IMR-90 (cell line): Measurements from ENCODE around the gene KCNH2. TPM values are rescaled to one million over a fixed set of nuclear protein-coding genes. Genes with fewer than 3 reads are reported as not detected.

Source experiments
- ATAC-seq: fragments of 200-7000 bp; cut with Tn5 transposase; 2 replicates; pipeline ENCODE4 v1.9.1; 2020; ENCODE audit warnings: low read depth, mild to moderate bottlenecking, moderate library complexity
- BruUV-seq: library from RNA; stranded (reverse); fragments of 400-500 nt; replicated peaks from 2 replicates; lab custom pipeline; 2021; lab: Mats Ljungman, UMichigan
- CTCF ChIA-PET: fragments of 300-600 bp; formaldehyde crosslinking; extraction: SDS; loops from one replicate; lab custom pipeline; 2021; ENCODE audit warnings: antibody characterized with exemption; lab: Yijun Ruan, JAX
- POLR2A ChIA-PET: fragments of 300-600 bp; sonication (Branson Sonifier 250); formaldehyde crosslinking; loops from one replicate; lab custom pipeline; 2022; ENCODE audit warnings: antibody characterized with exemption; ENCODE audit not compliant: unreplicated experiment; lab: Charles Lee
- DNase-seq: peaks from one replicate; pipeline ENCODE4 v3.0.0; 2013
- H2AFZ ChIP-seq: replicated peaks from 2 replicates; pipeline ENCODE3; 2013; ENCODE audit warnings: low read length, mild to moderate bottlenecking; ENCODE audit not compliant: poor library complexity
- H2AK5ac ChIP-seq: 2 replicates; pipeline ENCODE4 v1.6.1; 2013; ENCODE audit warnings: low read depth, low read length, inconsistent platforms
- H2AK9ac ChIP-seq: replicated peaks from 2 replicates; pipeline ENCODE3; 2013; ENCODE audit warnings: mild to moderate bottlenecking, low read depth, low read length, moderate library complexity; ENCODE audit not compliant: poor library complexity
- H2BK120ac ChIP-seq: 2 replicates; pipeline ENCODE4 v1.6.1; 2013; ENCODE audit warnings: low read depth, low read length, inconsistent platforms
- H2BK15ac ChIP-seq: 3 replicates; pipeline ENCODE4 v1.6.1; 2013; ENCODE audit warnings: low read depth, low read length, inconsistent platforms
- H2BK20ac ChIP-seq: 2 replicates; pipeline ENCODE4 v1.6.1; 2013; ENCODE audit warnings: low read depth, mild to moderate bottlenecking, inconsistent platforms, low read length, moderate library complexity
- H2BK5ac ChIP-seq: 2 replicates; pipeline ENCODE4 v1.6.1; 2013; ENCODE audit warnings: mild to moderate bottlenecking, low read depth, low read length, inconsistent platforms; ENCODE audit not compliant: poor library complexity, severe bottlenecking
- H3K14ac ChIP-seq: replicated peaks from 2 replicates; pipeline ENCODE4 v1.6.1; 2013; ENCODE audit warnings: low read depth, low read length, inconsistent platforms
- H3K18ac ChIP-seq: 2 replicates; pipeline ENCODE4 v1.6.1; 2013; ENCODE audit warnings: low read depth, low read length, control low read depth
- H3K23ac ChIP-seq: 2 replicates; pipeline ENCODE4 v1.6.1; 2013; ENCODE audit warnings: low read depth, low read length, inconsistent platforms
- H3K27ac ChIP-seq: 2 replicates; pipeline ENCODE4 v1.5.1; 2013; ENCODE audit warnings: mild to moderate bottlenecking, control low read depth, low read length; ENCODE audit not compliant: insufficient read depth
- H3K27me3 ChIP-seq: 2 replicates; pipeline ENCODE4 v1.6.1; 2013; ENCODE audit warnings: low read length; ENCODE audit not compliant: control insufficient read depth, insufficient read depth
- H3K36me3 ChIP-seq: 2 replicates; pipeline ENCODE4 v1.6.1; 2013; ENCODE audit warnings: low read length, mixed read lengths; ENCODE audit not compliant: control insufficient read depth, insufficient read depth
- H3K4ac ChIP-seq: 2 replicates; pipeline ENCODE4 v1.6.1; 2013; ENCODE audit warnings: low read depth, low read length, inconsistent platforms
- H3K4me1 ChIP-seq: 2 replicates; pipeline ENCODE4 v1.6.1; 2013; ENCODE audit warnings: low read length, mixed read lengths; ENCODE audit not compliant: control insufficient read depth, insufficient read depth
- H3K4me2 ChIP-seq: 2 replicates; pipeline ENCODE4 v1.6.1; 2013; ENCODE audit warnings: low read depth, mild to moderate bottlenecking, control low read depth, low read length, moderate library complexity
- H3K4me3 ChIP-seq: 2 replicates; pipeline ENCODE4 v1.5.1; 2013; ENCODE audit warnings: low read depth, mild to moderate bottlenecking, control low read depth, low read length, moderate library complexity; ENCODE audit not compliant: insufficient read depth
- H3K56ac ChIP-seq: 2 replicates; pipeline ENCODE4 v1.6.1; 2013; ENCODE audit warnings: low read length, inconsistent platforms; ENCODE audit not compliant: insufficient read depth; ENCODE audit errors: extremely low read depth
- H3K79me1 ChIP-seq, 2 experiments: 2 replicates each; pipeline ENCODE4 v1.6.1; 2013; ENCODE audit warnings: low read length in 2 of 2, inconsistent platforms in 1 of 2, low read depth in 1 of 2
- H3K9ac ChIP-seq: 2 replicates; pipeline ENCODE4 v1.6.1; 2013; ENCODE audit warnings: low read depth, low read length, control low read depth
- H3K9me1 ChIP-seq: 2 replicates; pipeline ENCODE4 v1.6.1; 2013; ENCODE audit warnings: low read length, inconsistent platforms; ENCODE audit not compliant: insufficient read depth
- H3K9me3 ChIP-seq: 2 replicates; pipeline ENCODE4 v1.6.1; 2013; ENCODE audit warnings: low read length; ENCODE audit not compliant: control insufficient read depth, insufficient read depth
- H4K20me1 ChIP-seq: 2 replicates; pipeline ENCODE4 v1.6.1; 2013; ENCODE audit warnings: low read length, inconsistent platforms; ENCODE audit not compliant: insufficient read depth
- H4K5ac ChIP-seq: 2 replicates; pipeline ENCODE4 v1.6.1; 2013; ENCODE audit warnings: mild to moderate bottlenecking, low read depth, low read length, control low read depth
- H4K8ac ChIP-seq, 2 experiments: 2 replicates each; pipeline ENCODE4 v1.6.1; 2013; ENCODE audit warnings: low read depth in 2 of 2, low read length in 2 of 2, control low read depth in 1 of 2, inconsistent platforms in 1 of 2
- H4K91ac ChIP-seq: 2 replicates; pipeline ENCODE4 v1.6.1; 2013; ENCODE audit warnings: low read depth, low read length, inconsistent platforms; ENCODE audit not compliant: insufficient read depth
- CEBPB ChIP-seq: IDR thresholded peaks from 2 replicates; pipeline ENCODE4 v1.6.1; 2012; ENCODE audit warnings: low read depth, low read length, improper control_type of control experiment
- CHD1 ChIP-seq: IDR thresholded peaks from 2 replicates; pipeline ENCODE4 v1.6.1; 2012; ENCODE audit warnings: low read depth, low read length, improper control_type of control experiment
- CTCF ChIP-seq: conservative IDR thresholded peaks from 2 replicates; pipeline ENCODE4 v1.5.1; 2012; ENCODE audit warnings: mild to moderate bottlenecking, low read depth, low read length, improper control_type of control experiment
- ELK1 ChIP-seq: fragments of 150-350 bp; IDR thresholded peaks from 2 replicates; pipeline ENCODE4 v1.6.1; 2016; ENCODE audit warnings: low read depth, mild to moderate bottlenecking, low read length, moderate library complexity, borderline replicate concordance
- FOS ChIP-seq: fragments of 150-350 bp; IDR thresholded peaks from 2 replicates; pipeline ENCODE4 v1.6.1; 2016; ENCODE audit warnings: low read depth, low read length
- MAFK ChIP-seq: IDR thresholded peaks from 2 replicates; pipeline ENCODE4 v1.6.1; 2012; ENCODE audit warnings: low read depth, low read length, improper control_type of control experiment
- MAZ ChIP-seq: IDR thresholded peaks from 2 replicates; pipeline ENCODE4 v1.6.1; 2012; ENCODE audit warnings: low read depth, mild to moderate bottlenecking, low read length, improper control_type of control experiment, moderate library complexity, borderline replicate concordance
- MXI1 ChIP-seq: IDR thresholded peaks from 2 replicates; pipeline ENCODE4 v1.6.1; 2012; ENCODE audit warnings: low read depth, mild to moderate bottlenecking, low read length, moderate library complexity, borderline replicate concordance
- NFE2L2 ChIP-seq: fragments of 150-350 bp; IDR thresholded peaks from 2 replicates; pipeline ENCODE4 v1.6.1; 2016; ENCODE audit warnings: low read depth, mild to moderate bottlenecking, low read length
- POLR2A ChIP-seq: IDR thresholded peaks from 2 replicates; pipeline ENCODE4 v1.6.1; 2012; ENCODE audit warnings: mild to moderate bottlenecking, low read depth, low read length
- RAD21 ChIP-seq: IDR thresholded peaks from 2 replicates; pipeline ENCODE4 v1.6.1; 2012; ENCODE audit warnings: low read length, improper control_type of control experiment
- RFX5 ChIP-seq: IDR thresholded peaks from 2 replicates; pipeline ENCODE4 v1.8.0; 2012; ENCODE audit warnings: low read depth, mild to moderate bottlenecking, low read length, moderate library complexity
- SMC3 ChIP-seq: fragments of 150-350 bp; IDR thresholded peaks from 2 replicates; pipeline ENCODE4 v1.6.1; 2016; ENCODE audit warnings: low read depth, mild to moderate bottlenecking, antibody characterized with exemption, low read length, moderate library complexity
- USF2 ChIP-seq: fragments of 150-350 bp; IDR thresholded peaks from 2 replicates; pipeline ENCODE4 v1.6.1; 2017; ENCODE audit warnings: mild to moderate bottlenecking, antibody characterized with exemption, low read length, low read depth
- WGBS, 2 experiments: methylation state at CpG; one replicate each; pipeline versions ENCODE4 v1.1.5 to v1.1.7; 2013; ENCODE audit warnings: missing lambda C conversion rate in 2 of 2; ENCODE audit not compliant: insufficient read length in 1 of 2; ENCODE audit errors: extremely low coverage in 2 of 2; 5-methylcytosine and 5-hydroxymethylcytosine counted together
- dilution Hi-C: fragments of 300-500 bp; cut with HindIII; formaldehyde crosslinking; loops from one replicate; pipeline ENCODE4 v1.14.3; 2018; ENCODE audit warnings: low sequenced_read_pairs; ENCODE audit not compliant: unreplicated experiment
- in situ Hi-C: fragments of 300-500 bp; cut with MboI; formaldehyde crosslinking; loops from 3 replicates; pipeline ENCODE4 v1.14.3; 2019; ENCODE audit warnings: low sequenced_read_pairs, inconsistent platforms, mixed read lengths
- intact Hi-C: fragments of 100-400 bp; cut with micrococcal nuclease; formaldehyde crosslinking; loops from 2 replicates; pipeline ENCODE4 v1.10.0; 2022
- polyA plus RNA-seq, 3 experiments: library from polyadenylated mRNA; depleted of rRNA; stranded (reverse); fragments of >200 nt; gene quantifications; 2 replicates each; pipeline ENCODE4 v1.2.3, GENCODE V29; 2012; ENCODE audit warnings: low replicate concordance in 1 of 3
- total RNA-seq: library from RNA; depleted of rRNA; stranded (reverse); fragments of >200 nt; gene quantifications from 2 replicates; pipeline ENCODE4 v1.2.3, GENCODE V29; 2012

KCNH2 gene
- total and polyA plus RNA-seq, 2 of the 4 experiments (the other 2 are of a cell fraction): 0.90 to 2.1 TPM

- intact Hi-C loops: no loop called here
- in situ Hi-C loops: no loop called here
- CTCF ChIA-PET: no interaction called here
Measured at GRCh38 chr7:151017370-151017952, 39.3 kb upstream of the KCNH2 start.

More at GRCh38 chr7:151017370-151017952, 39.3 kb upstream of the KCNH2 start:
- H3K9me3 ChIP-seq: no peaks in the 10 kb centered on the region
- POLR2A ChIA-PET: no interaction called here
- no peak overlapping the region for H3K14ac ChIP-seq
- H3K4me3 ChIP-seq: no peak overlapping the region
- peaks cover 4% of the 10 kb centered on the region; the same call in 1 of the 2 replicates for H3K4me1 ChIP-seq
- dilution Hi-C loops: no loop called here
- no peak overlapping the region; the same call in 1 of the 2 replicates for H4K91ac ChIP-seq
- no peak overlapping the region for H3K27ac ChIP-seq
- ATAC-seq (no peak), DNase-seq (no peak)
- H4K20me1 ChIP-seq: no peaks in the 10 kb centered on the region
- no peak overlapping the region for H3K56ac ChIP-seq
- H2AK9ac ChIP-seq: peak overlapping the region; percentile 39
- H3K9ac ChIP-seq: no peak overlapping the region
- no peaks in the 10 kb centered on the region for H3K36me3 ChIP-seq
- no peak overlapping the region for H2BK15ac ChIP-seq
- H4K8ac ChIP-seq: no peak overlapping the region
- no peak overlapping the region for H2BK5ac ChIP-seq
- no peak overlapping the region for H2BK120ac ChIP-seq
- no peak overlapping the region for H3K23ac ChIP-seq
- H3K4ac ChIP-seq: no peak overlapping the region
- no peak overlapping the region for H4K5ac ChIP-seq
- H2AFZ ChIP-seq: peak overlapping the region; percentile 84
- H2BK20ac ChIP-seq: no peak overlapping the region
- H3K79me1 ChIP-seq: no peaks in the 10 kb centered on the region
- peaks cover 55% of the 10 kb centered on the region for H3K27me3 ChIP-seq
- WGBS, 2 experiments: 65% methylated on average over 4 of the region's 13 CpGs; no CpG with 5 or more reads in 1 of the 2 experiments
- H3K9me1 ChIP-seq: no peaks in the 10 kb centered on the region
- no peak overlapping the region; the same call in 1 of the 2 replicates for H3K4me2 ChIP-seq
- no peak overlapping the region for H3K18ac ChIP-seq
- TF ChIP-seq FOS (no peak), MAFK (no peak), ELK1 (no peak), RFX5 (no peak), SMC3 (no peak), CHD1 (no peak), CEBPB (no peak), RAD21 (no peak), NFE2L2 (no peak), POLR2A (no peak), USF2 (no peak), CTCF (no peak), MAZ (no peak), MXI1 (no peak)
- H2AK5ac ChIP-seq: no peak overlapping the region
- no TSS peak for BruUV-seq
